ENCODE results near the gene AQP5. TPM values are rescaled to one million over a fixed set of nuclear protein-coding genes. Genes with fewer than 3 reads are reported as not detected.

The AQP5 gene
- total RNA-seq, 1 donor = not detected

DNA sequence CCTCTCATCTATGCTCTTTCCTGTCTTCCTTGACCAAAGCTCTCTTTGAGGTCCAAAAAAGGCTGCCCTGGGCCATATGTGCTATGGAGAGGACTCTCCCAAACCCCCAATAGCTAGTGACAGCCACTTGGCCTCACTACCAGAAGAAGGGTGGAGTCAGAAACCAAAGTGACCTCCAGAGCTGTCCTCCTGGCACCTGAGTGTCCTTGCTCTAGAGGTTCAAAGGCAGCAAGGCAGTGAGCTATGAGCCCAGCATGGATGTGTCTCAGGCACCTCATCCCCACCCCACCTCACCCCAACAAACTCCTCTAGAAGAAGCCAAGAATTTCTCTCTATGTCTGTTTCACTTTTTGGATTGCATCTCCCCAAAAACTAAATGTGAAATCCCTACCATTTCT, 4.1 kb upstream of the AQP5 start:
- H3K4me3 ChIP-seq (ENCODE audit: low read depth, low read length) = no peak overlapping the region
- TF ChIP-seq CTCF (IDR thresholded peaks at IDR 0.05; ENCODE audit: insufficient read depth, low read depth, low read length) = no peak
- DNase-seq (ENCODE audit: low read depth) = no peak

GRCh38 chr12:49959685-49960473, 1.8 kb upstream of the AQP5 start:
- DNase-seq (ENCODE audit: low read depth) = no peak
- no peak for TF ChIP-seq CTCF (IDR thresholded peaks at IDR 0.05; ENCODE audit: insufficient read depth, low read depth, low read length)
- no peak overlapping the region for H3K4me3 ChIP-seq (ENCODE audit: low read depth, low read length)

DNA sequence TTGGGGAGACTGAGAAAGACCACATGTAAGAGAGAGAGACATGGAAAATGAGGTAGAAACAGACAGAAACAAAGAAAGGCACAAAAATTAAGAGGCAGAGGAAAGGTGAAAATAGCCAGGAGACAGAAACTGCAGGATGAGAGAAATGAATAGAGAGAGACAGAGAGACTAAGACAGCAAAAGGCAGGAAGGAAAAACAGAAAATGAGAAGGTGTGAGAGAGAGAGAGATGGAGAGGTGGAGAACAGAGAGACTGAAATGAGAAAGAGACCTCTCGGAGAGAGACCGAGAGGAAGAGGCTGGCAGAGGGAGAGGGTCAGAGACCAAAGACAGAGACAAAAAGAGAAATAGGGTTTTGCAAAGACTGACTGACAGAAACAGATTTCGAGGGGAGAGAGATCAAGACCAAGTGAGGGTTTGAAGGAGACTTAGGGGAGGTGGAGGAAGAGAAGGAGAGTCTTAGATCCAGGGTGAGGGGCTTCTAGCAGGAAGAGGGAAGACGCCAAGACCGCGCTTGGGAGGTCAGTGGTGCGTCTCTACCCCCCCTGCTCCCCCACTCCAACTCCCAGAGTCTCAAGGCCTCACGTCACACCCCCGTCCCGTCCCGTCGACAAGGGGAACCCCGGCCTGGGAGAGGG, 1.1 kb upstream of the AQP5 start:
- no peak overlapping the region for H3K4me3 ChIP-seq (ENCODE audit: low read depth, low read length)
- TF ChIP-seq CTCF (IDR thresholded peaks at IDR 0.05; ENCODE audit: insufficient read depth, low read depth, low read length) = no peak

GRCh38 chr12:49961993-49962764, 507 bp downstream of the AQP5 start:
- DNase-seq (ENCODE audit: low read depth) = no peak
- no peak overlapping the region for H3K4me3 ChIP-seq (ENCODE audit: low read depth, low read length)
- TF ChIP-seq CTCF (IDR thresholded peaks at IDR 0.05; ENCODE audit: insufficient read depth, low read depth, low read length) = no peak

More for the DNA sequence above, 1.1 kb upstream of the AQP5 start:
- DNase-seq (ENCODE audit: low read depth) = no peak

DNA sequence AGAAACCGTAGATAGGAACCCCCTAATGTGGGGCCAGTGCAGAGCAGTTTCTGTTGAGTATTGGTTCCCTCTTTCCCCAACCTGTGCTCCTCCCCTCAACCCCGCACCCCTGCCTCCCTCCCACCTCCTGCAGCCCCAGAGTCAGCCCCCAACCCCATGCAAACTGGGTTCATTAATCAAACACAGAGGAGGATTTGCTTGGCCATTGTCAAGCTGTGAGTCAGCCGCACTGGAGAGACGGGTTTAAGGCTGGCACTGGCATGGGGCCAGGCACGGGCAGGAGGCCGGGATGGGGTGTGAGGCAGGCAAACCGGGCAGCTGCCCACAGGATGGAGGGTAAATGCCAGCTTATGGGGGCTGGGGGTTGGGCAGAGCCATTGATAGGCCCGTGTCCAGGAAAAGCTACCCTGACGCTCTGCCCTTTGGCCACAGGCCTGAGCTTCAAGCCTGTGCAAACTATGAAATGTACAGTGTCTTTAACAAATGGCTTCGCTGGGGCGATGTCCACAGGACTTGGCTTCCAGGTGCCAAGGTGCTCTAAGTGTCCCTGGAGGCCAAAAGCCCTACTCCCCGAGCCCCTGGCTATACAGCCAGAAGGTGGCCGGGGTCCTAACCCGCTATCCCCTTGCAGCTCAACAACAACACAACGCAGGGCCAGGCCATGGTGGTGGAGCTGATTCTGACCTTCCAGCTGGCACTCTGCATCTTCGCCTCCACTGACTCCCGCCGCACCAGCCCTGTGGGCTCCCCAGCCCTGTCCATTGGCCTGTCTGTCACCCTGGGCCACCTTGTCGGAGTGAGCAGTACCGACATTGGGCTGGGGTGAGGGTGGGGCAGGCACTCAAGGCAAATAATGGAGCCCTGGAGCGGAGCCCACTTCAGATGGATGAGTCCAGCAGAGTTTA, 1.4 kb downstream of the AQP5 start:
- no peak for TF ChIP-seq CTCF (IDR thresholded peaks at IDR 0.05; ENCODE audit: insufficient read depth, low read depth, low read length)
- H3K4me3 ChIP-seq (ENCODE audit: low read depth, low read length) = no peak overlapping the region
- no peak for DNase-seq (ENCODE audit: low read depth)
